HG03460 (cell line): Measurements from ENCODE around the gene RTN4.

Experiments
- ATAC-seq: cut with Tn5 transposase; IDR thresholded peaks from one replicate; pipeline ENCODE4 v1.9.1; 2021; ENCODE audit not compliant: unreplicated experiment

The RTN4 gene

DNA sequence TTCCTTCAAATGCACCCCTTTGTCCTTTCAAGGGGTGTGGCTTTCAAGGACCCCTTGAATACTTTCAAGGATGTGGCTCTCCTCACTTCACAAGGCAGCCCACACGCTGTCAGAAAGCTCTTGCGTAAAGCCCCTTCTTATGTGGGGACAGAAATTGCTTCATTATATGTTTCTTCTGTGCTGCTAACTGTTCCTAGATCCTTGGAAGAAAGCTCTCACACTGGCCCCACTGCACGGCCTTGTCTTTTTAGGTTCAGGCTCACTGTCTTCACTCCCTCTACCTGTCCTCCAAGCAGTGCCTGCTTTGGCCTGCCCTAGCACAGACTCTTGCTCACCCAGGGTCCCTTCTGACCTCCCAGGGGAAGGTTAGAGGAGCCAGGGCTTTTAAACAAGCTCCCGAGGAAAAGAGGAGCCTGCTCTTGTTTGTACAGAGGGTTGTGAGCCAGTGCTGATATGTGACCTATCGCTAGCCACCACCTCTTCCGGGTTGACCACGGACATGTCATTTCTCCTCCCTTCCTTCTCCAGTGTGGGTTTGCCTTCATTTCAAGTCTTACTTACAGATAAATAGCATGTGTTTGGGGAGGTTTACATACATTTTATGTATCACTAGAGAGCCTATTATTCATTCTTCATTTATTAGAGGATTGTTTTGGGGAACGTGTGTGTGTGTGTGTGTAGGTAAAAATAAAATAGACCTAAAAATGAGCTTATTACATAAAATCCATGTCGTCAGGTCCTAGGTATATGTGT lies 94.7 kb downstream of the RTN4 start:
- ATAC-seq = no peak

DNA sequence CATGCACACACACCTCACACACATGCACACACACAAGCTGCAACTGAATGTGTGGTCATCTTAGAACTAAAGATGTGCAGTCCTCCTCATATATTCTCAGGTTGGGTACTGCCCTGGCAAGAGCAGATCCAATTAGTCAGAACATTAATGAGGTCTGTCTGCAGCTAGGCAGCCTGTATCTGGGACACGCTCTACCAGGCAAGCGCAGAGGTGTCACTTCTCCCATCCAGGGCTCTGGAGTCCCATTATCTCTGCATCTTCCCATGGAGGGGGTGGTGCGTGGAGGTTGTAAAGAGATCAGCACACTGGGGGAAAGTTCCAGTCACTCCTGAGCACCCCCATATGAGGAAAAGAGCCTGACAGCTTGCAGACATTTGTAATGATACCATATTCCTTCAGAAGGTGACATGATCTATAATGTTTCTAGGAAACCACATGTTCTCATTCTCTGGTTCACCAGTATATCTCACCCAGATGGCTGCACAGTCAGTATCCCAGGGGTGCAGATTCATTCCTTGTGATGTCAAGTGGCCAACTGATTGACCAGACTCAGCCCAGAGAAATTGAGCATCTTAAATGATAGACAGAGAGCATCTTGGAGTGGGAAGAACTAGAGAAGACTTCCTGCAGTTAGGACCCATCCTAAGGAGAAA lies 95.4 kb downstream of the RTN4 start:
- ATAC-seq = no peak

- no peak for ATAC-seq
Observed at GRCh38 chr2:54954158-54954557, 96.1 kb downstream of the RTN4 start.

DNA sequence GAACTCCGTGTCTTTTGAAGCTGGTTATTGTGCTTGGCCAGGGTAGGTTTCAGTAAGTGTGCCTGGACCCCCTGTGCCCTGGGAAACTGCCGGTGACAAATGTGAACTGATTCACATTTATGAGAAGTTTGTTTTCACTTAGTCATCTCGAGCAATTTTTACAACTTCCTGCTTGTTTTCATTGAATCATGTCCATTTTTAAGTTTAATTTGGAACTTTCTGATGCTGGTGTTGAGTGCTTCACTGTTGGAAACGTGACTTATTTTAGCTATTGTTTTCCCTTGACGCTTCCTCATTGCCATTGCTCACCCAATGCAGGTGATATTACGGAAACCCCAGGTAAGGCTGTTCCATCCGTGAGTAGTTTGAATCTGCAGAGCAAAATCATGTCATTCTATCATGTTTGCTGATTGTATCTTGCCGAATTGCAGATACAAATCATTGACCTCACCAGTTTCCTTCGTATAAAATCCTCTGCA lies 97.2 kb downstream of the RTN4 start:
- ATAC-seq = no peak

DNA sequence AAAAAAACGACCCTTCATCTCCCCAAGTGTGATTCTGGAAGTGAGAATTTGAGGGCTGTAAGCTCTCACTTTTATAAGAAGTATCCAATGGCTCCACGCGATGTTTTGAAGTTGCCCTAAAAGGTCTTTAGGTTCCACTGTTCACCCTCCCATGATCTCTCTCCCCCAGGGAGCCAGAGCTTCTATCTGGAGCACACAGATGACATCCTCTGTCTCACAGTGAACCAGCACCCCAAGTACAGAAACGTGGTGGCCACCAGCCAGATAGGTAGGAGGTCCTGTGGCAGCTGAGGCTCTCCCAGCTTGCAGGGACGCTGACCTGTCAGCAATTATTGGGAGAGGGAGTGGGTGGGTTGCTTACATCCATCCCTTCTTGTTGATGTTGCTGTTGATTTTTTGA lies 97.8 kb downstream of the RTN4 start:
- no peak for ATAC-seq

GRCh38 chr2:54950811-54951210 lies 99.4 kb downstream of the RTN4 start:
- no peak for ATAC-seq

DNA sequence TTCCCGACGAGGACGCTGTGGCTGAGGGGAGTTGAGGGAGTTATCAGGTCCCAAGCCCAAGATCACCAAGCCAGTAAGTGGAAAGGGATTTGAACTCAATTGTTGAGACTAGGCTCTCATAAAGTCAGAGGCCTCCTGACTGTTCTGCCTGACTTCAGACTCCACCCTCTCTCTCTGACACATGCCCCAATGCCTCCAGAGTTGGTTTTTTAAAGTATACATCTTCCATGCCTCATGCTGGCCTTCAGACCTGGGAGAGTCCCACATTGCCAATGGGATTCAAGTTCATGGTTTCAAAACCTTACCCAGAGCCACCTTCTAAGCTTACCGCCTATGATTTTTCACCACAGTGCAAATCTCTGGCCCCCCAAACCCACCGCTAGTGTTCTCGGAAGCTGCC lies 100.8 kb downstream of the RTN4 start:
- no peak for ATAC-seq

DNA sequence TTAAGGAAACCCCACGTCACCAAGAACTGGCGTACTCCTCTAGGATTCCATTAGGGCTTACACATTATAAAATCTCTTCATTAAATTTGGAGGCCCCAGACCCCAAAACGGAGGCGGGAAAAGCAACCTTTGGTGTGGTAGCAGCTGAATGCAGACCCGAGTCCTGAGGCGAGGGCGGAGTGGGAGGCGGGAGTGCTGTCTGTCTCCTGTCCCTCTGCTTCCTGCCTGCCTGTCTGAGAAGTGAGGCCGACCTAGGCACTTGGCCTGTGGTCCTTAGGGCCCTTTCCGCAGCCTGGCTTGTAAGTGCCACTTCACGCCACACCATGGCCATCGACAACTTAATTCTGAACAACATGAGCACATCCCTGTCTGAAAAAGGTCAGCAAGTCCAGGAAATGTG lies 102.1 kb downstream of the RTN4 start:
- no peak for ATAC-seq

DNA sequence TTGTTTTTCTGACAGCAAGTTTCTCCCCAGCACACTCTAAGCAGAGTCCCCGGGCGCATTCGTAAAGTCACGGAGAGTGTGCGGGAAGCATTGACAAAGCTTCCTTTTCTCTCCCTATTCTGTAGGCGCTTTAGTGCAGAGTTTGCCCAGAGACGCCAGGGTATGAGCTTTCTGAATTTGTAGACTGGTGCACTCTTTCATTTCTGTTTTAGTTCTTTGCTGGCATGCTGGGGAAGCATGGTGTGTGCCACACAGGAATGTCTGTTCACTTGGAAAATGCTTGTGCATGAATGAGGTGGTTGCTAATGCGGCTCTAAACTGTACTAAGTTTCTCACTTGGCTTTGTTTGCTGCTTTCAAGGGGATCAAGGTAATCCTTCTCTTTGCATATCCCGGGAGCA lies 102.6 kb downstream of the RTN4 start:
- ATAC-seq = no peak

DNA sequence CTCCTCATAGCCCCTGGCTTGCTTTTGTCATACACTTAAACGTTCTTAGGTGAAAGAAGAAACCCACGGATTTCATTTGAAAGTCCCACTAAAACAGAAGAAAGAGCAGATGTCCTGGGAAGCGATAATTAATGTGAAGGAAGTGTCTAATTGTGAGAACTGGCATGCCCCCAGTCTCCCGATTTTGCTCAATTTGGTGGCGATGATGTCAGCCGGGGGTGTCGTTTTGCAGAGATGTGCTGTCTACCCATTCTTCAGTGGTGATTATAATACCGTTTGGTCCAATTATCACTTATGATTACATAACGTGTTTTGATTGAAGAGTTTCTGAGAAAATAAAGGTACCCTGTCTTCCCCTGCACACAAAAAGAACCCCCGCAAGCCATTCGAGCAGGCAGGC lies 103.1 kb downstream of the RTN4 start:
- no peak for ATAC-seq

DNA sequence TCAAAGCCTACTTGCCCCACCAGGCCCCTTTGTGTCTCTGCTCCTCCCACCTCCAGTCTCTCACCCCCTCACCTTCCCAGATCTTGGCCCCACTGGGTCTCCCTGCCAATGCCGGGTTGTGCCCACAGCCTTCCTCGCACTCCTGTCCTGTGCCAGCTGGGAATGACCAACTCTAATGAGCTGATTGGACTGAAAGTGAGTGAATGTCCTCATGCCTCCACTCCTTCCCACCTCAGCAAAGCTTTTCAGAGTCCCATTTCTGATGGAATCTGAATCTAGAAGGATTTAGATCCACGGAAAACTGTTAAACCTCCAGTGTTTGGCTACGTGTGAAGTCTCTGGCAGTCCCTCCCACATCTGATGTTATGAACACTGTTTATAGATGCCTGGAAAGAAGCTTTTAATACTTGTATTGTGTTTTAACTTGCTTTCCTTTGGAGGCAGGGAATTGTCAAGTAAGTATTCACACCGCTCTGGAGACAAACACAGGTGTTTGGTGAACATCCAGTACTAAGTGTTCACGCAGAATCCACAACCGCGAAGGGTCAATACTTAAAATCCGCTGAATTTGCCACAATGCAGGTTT lies 103.9 kb downstream of the RTN4 start:
- no peak for ATAC-seq

GRCh38 chr2:54945391-54946219 lies 104.6 kb downstream of the RTN4 start:
- no peak for ATAC-seq

- ATAC-seq = no peak
Observed at GRCh38 chr2:54944724-54945326, 105.4 kb downstream of the RTN4 start.

- no peak for ATAC-seq
Observed at GRCh38 chr2:54942373-54942772, 107.9 kb downstream of the RTN4 start.

- no peak for ATAC-seq
Observed at GRCh38 chr2:54941248-54941984, 108.8 kb downstream of the RTN4 start.

DNA sequence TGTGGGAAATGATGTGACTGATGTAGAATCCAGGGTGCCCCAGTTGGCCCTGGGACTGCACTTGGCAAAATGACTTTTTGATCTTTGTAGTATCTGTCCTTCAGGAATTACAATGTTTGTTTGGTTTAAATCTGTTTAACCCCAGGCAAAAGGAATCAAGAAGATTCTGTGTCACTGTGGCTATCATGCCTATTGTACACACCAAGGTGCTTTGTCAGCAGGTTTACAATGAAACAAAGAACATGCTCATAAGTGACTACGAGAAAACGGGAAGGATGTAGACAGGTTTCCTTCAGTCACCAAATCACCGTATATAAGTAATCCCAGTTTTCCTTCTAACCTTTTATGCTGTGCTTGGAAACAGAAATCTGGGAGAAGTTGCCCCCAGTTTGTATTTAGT lies 109.5 kb downstream of the RTN4 start:
- ATAC-seq = no peak

DNA sequence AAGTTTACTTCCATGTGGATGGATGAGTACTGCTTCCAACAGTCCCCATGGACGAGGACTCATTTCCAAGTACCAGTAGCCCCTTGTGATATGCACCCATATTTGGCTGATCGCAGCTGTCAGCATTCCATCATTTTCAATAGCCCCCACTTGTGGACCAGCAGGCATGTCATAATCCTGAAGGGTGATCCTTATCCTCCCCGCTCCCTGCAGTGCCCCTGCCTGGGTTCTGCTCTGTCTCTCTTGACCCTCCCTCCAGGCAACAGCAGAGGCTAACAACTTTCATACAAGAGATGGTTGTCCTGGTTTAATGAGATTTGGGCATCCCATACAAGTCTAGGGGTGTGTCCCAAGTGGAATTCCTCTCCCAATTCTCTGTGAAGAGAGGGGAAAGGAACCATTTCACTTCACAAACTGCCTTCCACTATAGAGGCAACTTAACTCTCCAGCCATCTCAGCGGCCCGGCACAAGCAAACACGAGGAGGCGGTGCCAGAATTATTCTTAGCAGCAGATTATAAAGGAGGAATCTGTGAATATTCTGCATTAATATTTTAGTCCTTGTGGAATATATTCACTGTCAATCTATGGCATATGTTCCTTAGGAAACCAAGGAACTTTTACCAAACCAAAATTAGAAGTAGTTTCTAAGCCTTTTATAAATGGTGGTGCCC lies 110.7 kb downstream of the RTN4 start:
- no peak for ATAC-seq

- ATAC-seq = no peak
Observed at GRCh38 chr2:54936766-54937165, 113.5 kb downstream of the RTN4 start.

DNA sequence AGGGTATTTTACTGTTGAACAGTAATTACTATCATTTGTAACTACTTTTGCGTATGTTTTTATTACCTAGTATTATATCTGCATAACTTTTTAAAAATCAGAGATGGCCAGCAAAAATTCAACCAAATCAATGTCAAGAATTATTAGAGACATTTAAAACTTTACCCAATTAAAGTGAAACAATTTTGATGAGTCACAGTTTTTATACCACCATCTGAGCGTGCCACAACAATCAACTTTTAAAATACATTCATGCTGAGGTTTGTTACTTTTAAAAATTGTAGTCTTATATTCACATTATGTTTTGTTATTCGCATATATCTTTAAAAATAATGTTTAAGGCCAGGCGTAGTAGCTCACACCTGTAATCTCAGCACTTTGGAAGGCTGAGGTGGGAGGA lies 114.9 kb downstream of the RTN4 start:
- no peak for ATAC-seq

DNA sequence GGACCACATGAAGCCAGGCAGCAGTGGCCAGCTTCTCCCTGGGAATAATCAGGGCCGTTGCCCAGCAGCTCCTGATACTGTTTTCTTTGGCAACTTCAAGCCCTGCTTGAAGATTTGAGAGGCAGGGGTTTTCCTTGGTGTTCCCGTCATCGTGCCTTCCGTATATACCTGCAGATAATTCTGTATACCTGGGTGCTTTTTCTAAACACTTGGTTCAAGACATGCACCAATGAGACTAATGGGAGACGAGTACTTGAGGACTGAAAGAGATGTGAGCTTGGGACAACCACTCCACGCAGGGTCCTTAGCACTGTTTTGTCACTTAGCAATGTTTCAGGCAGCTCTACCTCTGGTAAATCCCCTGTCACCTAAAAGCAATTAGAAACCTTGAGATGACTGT lies 118.8 kb downstream of the RTN4 start:
- no peak for ATAC-seq
